ENCODE data around the gene PITPNM1.

Gene PITPNM1

GRCh38 chr11:67522844-67523555 is 17.8 kb upstream of the PITPNM1 start, which contains the start of gene CABP2:
Gene CABP2 (minus strand): TSS chr11:67523446. CDS start chr11:67523326, 120 bp downstream.
- no peak within 1 kb of the TSS for H3K4me2 ChIP-seq (ENCODE audit: low read depth, low read length, poor library complexity, severe bottlenecking)
- no peak for TF ChIP-seq EZH2phosphoT487 (IDR thresholded peaks at IDR 0.05; ENCODE audit: borderline replicate concordance)
- TF ChIP-seq, protein P1, sequence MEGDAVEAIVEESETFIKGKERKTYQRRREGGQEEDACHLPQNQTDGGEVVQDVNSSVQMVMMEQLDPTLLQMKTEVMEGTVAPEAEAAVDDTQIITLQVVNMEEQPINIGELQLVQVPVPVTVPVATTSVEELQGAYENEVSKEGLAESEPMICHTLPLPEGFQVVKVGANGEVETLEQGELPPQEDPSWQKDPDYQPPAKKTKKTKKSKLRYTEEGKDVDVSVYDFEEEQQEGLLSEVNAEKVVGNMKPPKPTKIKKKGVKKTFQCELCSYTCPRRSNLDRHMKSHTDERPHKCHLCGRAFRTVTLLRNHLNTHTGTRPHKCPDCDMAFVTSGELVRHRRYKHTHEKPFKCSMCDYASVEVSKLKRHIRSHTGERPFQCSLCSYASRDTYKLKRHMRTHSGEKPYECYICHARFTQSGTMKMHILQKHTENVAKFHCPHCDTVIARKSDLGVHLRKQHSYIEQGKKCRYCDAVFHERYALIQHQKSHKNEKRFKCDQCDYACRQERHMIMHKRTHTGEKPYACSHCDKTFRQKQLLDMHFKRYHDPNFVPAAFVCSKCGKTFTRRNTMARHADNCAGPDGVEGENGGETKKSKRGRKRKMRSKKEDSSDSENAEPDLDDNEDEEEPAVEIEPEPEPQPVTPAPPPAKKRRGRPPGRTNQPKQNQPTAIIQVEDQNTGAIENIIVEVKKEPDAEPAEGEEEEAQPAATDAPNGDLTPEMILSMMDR (conservative IDR thresholded peaks at IDR 0.05; ENCODE audit: low read length), result no peak
- no peaks in the 10 kb centered on the region for H4K20me1 ChIP-seq (ENCODE audit: insufficient read depth, low read length, poor library complexity, severe bottlenecking)
- no peaks in the 10 kb centered on the region for H3K27me3 ChIP-seq (ENCODE audit: insufficient read depth, low read length, poor library complexity, severe bottlenecking)
- H3K9ac ChIP-seq (ENCODE audit: low read depth, low read length, poor library complexity, severe bottlenecking), result no peak within 1 kb of the TSS
- H3K9me3 ChIP-seq (ENCODE audit: insufficient read depth, low read depth, low read length), result no peaks in the 10 kb centered on the region
- no peaks in the 10 kb centered on the region for H3K9me2 ChIP-seq (replicated peaks; ENCODE audit: low read depth, low read length)
- no peak within 1 kb of the TSS for H3K4me3 ChIP-seq (ENCODE audit: low read length, poor library complexity, severe bottlenecking)
- no peaks in the 10 kb centered on the region for H3K79me2 ChIP-seq (ENCODE audit: insufficient read depth, low read length)
- H3K4me1 ChIP-seq (ENCODE audit: insufficient read depth, low read length, poor library complexity, severe bottlenecking), result no peaks in the 10 kb centered on the region
- no peaks in the 10 kb centered on the region for H3K36me3 ChIP-seq (ENCODE audit: insufficient read depth, low read length)
- no peaks in the 10 kb centered on the region for H3F3A ChIP-seq (ENCODE audit: low read depth)
- H2AFZ ChIP-seq (ENCODE audit: low read length), result no peak within 1 kb of the TSS

- Histone ChIP-seq H3K9ac (ENCODE audit: low read depth, low read length, poor library complexity, severe bottlenecking) (no peak overlapping the region), H2AFZ (ENCODE audit: low read length) (no peak overlapping the region), H3F3A (ENCODE audit: low read depth) (no peaks in the 10 kb centered on the region), H3K9me2 (replicated peaks; ENCODE audit: low read depth, low read length) (no peaks in the 10 kb centered on the region), H3K79me2 (ENCODE audit: insufficient read depth, low read length) (no peaks in the 10 kb centered on the region), H3K9me3 (ENCODE audit: insufficient read depth, low read depth, low read length) (no peaks in the 10 kb centered on the region), H3K36me3 (ENCODE audit: insufficient read depth, low read length) (no peaks in the 10 kb centered on the region), H3K27me3 (ENCODE audit: insufficient read depth, low read length, poor library complexity, severe bottlenecking) (no peaks in the 10 kb centered on the region), H3K4me3 (ENCODE audit: low read length, poor library complexity, severe bottlenecking) (no peak overlapping the region), H3K4me1 (ENCODE audit: insufficient read depth, low read length, poor library complexity, severe bottlenecking) (no peaks in the 10 kb centered on the region), H4K20me1 (ENCODE audit: insufficient read depth, low read length, poor library complexity, severe bottlenecking) (no peaks in the 10 kb centered on the region), H3K4me2 (ENCODE audit: low read depth, low read length, poor library complexity, severe bottlenecking) (no peak overlapping the region)
- no peak for TF ChIP-seq EZH2phosphoT487 (IDR thresholded peaks at IDR 0.05; ENCODE audit: borderline replicate concordance)
- TF ChIP-seq, protein P1 (conservative IDR thresholded peaks at IDR 0.05; ENCODE audit: low read length), result no peak
Observed at GRCh38 chr11:67522338-67522737, 17.2 kb upstream of the PITPNM1 start.

DNA sequence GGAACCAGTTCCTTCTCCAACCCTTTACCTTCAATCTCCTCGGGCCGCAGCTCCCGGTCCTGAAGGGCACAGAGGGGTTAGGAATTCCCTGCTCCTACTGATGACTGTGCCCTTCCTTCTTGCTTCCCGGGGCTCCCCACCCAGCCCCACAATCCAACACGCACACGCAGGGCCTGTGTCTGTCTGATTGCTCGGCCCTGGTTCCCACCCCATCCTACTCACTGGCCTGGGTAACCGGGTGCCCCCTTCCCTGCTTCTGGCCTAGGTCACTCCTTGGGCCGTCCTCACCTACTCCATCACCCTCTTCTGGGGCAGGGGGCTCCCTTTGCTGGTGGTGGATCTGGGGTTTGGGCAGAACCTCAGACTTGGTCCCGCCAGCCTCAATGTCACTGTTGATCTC is 16.8 kb upstream of the PITPNM1 start:
- TF ChIP-seq, protein P1 (conservative IDR thresholded peaks at IDR 0.05; ENCODE audit: low read length), result no peak
- no peak for TF ChIP-seq EZH2phosphoT487 (IDR thresholded peaks at IDR 0.05; ENCODE audit: borderline replicate concordance)
- Histone ChIP-seq H3K4me1 (ENCODE audit: insufficient read depth, low read length, poor library complexity, severe bottlenecking) (no peaks in the 10 kb centered on the region), H3K79me2 (ENCODE audit: insufficient read depth, low read length) (no peaks in the 10 kb centered on the region), H3F3A (ENCODE audit: low read depth) (no peaks in the 10 kb centered on the region), H3K9me2 (replicated peaks; ENCODE audit: low read depth, low read length) (no peaks in the 10 kb centered on the region), H3K4me3 (ENCODE audit: low read length, poor library complexity, severe bottlenecking) (no peak overlapping the region), H3K27me3 (ENCODE audit: insufficient read depth, low read length, poor library complexity, severe bottlenecking) (no peaks in the 10 kb centered on the region), H3K36me3 (ENCODE audit: insufficient read depth, low read length) (no peaks in the 10 kb centered on the region), H3K9me3 (ENCODE audit: insufficient read depth, low read depth, low read length) (no peaks in the 10 kb centered on the region), H3K9ac (ENCODE audit: low read depth, low read length, poor library complexity, severe bottlenecking) (no peak overlapping the region), H4K20me1 (ENCODE audit: insufficient read depth, low read length, poor library complexity, severe bottlenecking) (no peaks in the 10 kb centered on the region), H2AFZ (ENCODE audit: low read length) (no peak overlapping the region), H3K4me2 (ENCODE audit: low read depth, low read length, poor library complexity, severe bottlenecking) (no peak overlapping the region)

Measured in Loucy (cell line).